ENCODE measurements around the gene HDGFL1.

HDGFL1 gene

DNA sequence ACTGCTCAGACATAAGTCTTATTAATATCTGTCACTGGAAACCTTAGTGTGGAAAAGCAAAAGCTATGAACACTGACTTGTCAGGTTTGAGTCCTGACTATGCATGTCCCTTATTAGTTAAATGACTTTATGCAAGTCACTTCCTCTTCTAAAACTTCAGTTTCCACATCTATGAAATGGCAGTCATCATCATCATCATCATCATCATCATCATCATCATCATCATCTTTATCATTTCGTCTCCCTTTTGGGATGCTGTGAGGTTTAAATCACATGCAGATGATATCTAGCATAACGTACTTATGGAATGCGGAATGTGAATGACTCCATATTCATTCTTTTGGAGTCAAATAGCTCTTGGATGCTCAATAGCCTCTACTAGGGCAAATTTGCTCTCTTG, 24.5 kb downstream of the HDGFL1 start:
- no peak for DNase-seq

DNA sequence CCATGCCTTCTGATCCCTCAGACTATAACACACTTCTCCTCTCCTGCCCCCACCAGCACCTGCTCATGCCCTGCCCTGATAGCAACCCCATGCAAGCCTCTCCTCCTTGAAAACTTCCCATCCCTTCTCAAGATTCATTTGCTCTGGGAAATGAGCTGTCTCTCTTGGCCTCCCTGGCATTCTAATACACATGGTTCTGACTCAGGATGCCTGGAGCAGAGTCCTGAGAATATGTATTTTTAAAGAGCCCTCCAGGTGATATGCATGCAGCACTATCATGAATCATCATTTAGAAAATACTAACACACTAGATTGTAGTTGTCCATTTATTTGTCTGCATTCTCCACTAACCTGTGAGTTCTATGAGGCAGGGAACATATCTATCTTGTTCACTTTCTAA, 26.6 kb downstream of the HDGFL1 start:
- no peak for DNase-seq

DNA sequence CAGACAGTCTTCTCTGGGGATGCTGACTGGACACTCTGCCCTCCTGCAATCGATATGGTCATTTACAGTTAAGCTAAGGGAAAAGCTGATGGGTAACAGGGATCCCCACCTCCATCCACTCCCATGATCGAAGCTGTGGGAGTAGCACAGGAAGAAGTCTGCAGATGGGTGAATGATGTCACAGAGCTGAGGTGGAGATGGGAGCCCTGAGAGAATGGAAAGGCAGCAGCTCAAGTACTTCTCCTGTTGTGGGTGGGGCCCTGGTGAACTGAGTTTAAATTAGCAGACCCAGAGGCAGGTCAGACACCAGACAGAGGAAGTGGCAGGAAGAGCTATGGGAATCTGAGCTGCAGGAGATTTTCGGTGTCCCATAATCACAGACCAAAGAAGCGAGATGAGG, 29.0 kb downstream of the HDGFL1 start:
- no peak for DNase-seq

DNA sequence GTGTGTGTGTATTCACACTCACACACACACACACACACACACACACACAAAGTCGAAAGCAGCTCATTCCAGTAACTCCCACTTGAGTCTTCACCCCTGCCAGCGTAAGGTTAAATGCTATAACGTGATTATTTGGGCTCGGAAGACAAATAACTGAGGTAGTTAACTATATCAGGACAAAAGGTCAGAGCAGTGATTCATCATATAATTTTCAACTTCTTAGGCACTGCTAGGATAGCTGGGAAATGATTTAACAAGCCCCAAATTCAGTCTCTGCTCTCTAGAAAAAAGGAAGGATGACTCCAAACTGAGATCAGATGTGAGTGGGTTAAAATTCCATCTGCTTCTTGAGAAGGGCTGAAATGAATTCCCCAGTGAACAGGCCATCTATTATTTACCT, 30.7 kb downstream of the HDGFL1 start:
- no peak for DNase-seq

DNA sequence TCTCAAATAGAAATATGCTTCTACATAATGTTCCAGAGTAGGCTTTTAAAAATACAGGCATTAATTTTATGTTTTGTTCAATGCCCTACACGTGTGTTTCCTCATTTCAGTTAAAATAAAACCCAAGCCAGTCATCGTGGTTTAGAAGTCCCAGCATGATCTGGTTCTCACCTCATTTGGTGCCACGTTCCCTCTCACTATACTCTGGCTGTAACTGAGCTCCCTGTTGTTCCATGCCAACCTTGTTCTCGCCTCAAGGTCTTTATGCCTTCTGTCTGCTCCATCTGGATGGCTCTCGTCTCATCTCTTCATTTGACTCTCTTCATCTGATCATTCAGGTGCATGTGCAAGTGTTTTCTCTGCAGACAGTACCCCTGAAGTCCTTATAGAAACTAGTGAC, 32.6 kb downstream of the HDGFL1 start:
- DNase-seq, result no peak

DNA sequence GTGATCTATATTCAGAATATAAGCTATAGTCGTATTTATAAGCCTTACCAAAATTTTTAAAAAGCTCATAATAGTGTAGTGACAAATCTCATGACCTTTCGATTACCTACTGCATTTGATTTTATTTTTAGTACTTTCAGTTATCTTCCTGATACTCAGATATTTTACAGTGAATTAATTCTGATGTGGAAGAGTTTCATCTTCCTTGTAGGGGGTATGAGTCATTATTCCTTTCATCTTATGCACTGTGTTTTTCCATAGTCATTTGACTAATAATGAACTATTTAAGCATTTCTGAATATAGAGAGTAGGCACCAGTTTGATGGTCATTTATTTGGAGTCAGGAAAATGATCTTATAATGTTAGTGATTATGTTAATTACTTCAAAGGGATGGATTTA, 36.4 kb downstream of the HDGFL1 start:
- no peak for DNase-seq

DNA sequence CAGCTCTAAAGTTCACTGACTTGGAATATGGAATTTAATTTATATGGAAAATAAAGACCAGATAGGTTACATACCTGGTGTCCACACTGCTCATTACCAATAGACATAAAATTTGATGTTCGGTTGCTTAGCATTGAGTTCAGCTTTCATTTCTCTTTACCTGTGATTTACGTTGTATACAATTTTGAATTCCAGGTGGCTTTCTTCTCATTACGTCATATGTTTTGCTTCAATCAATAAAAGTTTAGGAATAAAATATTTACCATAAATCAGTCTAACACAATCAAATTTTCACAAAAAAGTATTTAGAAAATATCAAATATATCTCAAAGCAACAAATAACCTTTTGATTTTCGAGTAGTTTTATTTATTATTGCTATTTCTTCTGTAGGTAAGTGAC, 40.8 kb downstream of the HDGFL1 start:
- no peak for DNase-seq

DNA sequence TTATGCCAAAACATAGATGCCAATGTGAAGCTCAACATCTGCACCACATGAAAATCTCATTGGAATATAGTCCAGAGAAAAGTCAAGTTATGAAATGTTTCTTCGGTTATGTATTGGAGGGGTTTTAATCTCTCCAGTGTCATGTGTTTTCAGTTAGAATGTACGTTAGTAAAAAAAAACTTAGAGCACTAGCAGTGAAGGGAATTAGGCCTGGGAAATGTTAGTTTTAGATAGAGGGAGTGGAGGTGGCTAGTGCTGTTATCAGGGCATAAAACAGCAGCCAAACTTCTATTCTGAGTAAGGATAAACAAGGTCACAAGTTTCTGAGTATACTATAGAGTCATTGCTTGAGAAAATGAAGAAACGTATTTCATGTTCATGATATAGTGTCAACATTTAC, 42.9 kb downstream of the HDGFL1 start:
- no peak for DNase-seq

DNA sequence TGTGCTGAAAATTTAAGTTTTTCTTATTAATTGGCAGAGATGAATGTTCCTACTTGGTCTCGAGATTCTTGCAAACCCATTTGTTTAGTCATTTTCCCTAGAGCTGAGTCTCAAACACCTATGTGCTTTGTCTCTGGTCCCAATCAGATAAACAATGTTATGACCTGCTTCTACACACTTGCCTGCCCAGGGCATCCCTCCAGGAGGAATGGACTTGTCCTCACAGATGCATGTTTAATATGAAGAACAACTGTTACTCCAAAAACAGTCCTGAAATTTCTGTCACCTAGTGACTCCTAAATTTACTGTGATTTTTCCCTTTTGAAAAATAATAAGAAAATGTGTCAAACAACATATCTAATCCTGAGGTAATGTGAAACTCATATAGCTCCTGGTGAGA, 43.7 kb downstream of the HDGFL1 start:
- no peak for DNase-seq

DNA sequence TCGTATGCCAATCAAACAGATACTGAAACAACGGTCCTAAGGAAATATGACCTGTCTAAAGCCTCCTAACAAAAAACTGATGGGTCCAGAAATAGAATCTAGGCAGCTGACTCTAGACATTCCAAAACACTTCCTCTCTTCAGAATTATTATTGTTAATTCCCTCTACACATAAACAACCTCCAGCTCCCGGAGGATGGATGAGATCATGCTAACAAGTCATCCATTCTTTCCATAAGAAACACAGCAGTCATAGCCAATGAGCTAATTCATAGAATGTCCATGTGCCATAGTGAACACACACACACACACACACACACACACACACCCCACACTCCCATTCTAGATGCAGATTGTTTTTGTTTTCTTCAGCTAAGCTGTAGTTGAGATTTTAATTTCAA, 44.3 kb downstream of the HDGFL1 start:
- no peak for DNase-seq

DNA sequence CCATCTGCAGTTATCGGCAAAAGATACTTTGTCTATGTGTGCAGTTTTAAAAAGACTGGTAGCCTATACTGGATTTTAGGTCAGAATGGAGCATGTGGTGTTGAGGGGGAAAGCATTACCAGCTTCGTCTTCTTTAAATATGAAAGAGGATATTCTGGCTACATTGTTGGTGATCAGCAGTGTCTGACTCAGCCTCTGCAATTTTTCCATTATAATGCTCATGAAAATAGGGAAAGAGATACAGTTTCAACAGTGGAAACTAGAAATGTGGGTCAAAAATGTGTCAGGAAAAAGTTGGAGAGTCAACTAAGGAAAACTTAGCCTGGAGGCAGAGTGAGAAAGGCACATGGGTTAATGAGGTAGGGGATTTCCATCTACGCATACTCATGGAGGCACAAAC, 45.2 kb downstream of the HDGFL1 start:
- DNase-seq, result no peak

DNA sequence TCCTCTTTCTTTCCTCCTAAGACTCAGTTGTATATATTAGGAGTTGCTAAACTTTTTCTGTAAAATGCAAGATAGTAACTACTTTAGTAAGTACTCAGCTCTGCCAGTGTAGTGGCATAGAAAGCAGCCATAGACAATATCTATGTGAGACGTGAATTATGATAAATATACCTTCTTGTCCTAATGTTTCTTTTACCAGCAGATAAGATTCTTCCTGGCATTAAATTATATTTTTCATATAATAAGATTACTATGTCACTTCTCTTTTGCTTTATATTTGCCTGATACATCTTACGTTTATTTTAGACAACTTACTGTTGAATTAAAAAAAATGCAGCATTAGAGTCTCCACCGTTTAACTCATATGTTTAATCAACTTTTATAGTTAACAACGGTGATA, 51.7 kb downstream of the HDGFL1 start:
- no peak for DNase-seq
